RWPE2 (cell line): ENCODE data around the gene NUBPL.
A peak's percentile ranks its signal among the peaks of the same experiment; 100 is the strongest.

Experiments
- ATAC-seq: fragments of 200-7000 bp; cut with Tn5 transposase; 3 replicates; pipeline ENCODE4 v1.9.1; 2021; ENCODE audit warnings: low read depth
- DNase-seq: peaks from one replicate; pipeline ENCODE4 v3.0.0-alpha.2; 2020; ENCODE audit warnings: low spot score
- H3K27ac ChIP-seq: fragments of 450-650 bp; 2 replicates; pipeline ENCODE4 v1.5.1; 2017; ENCODE audit warnings: mild to moderate bottlenecking; ENCODE audit not compliant: poor library complexity, severe bottlenecking
- H3K27me3 ChIP-seq: fragments of 250-450 bp; sonication (Bioruptor Pico); 2 replicates; pipeline ENCODE4 v1.5.1; 2021; ENCODE audit warnings: mild to moderate bottlenecking, moderate library complexity; ENCODE audit not compliant: insufficient read depth, poor library complexity, severe bottlenecking
- H3K36me3 ChIP-seq: fragments of 250-450 bp; sonication (Bioruptor Pico); 2 replicates; pipeline ENCODE4 v1.5.1; 2020; ENCODE audit warnings: low read depth, mild to moderate bottlenecking, moderate library complexity
- H3K4me1 ChIP-seq: fragments of 250-450 bp; sonication (Bioruptor Pico); 2 replicates; pipeline ENCODE4 v1.5.1; 2021; ENCODE audit warnings: mild to moderate bottlenecking, moderate library complexity; ENCODE audit not compliant: insufficient read depth, poor library complexity, severe bottlenecking
- H3K4me3 ChIP-seq: fragments of 250-450 bp; sonication (Bioruptor Pico); 2 replicates; pipeline ENCODE4 v1.5.1; 2021; ENCODE audit warnings: mild to moderate bottlenecking, moderate library complexity; ENCODE audit not compliant: severe bottlenecking
- H3K9me3 ChIP-seq: fragments of 250-450 bp; sonication (Bioruptor Pico); 2 replicates; pipeline ENCODE4 v1.5.1; 2021; ENCODE audit warnings: mild to moderate bottlenecking, moderate library complexity; ENCODE audit not compliant: severe bottlenecking
- CTCF ChIP-seq: fragments of 450-650 bp; IDR thresholded peaks from one replicate; pipeline ENCODE4 v1.5.1; 2017; ENCODE audit warnings: mild to moderate bottlenecking, moderate library complexity; ENCODE audit not compliant: poor library complexity, severe bottlenecking

NUBPL gene

GRCh38 chr14:31766315-31766892, 205.2 kb downstream of the NUBPL start:
- Histone ChIP-seq H3K4me3 (no peak overlapping the region), H3K9me3 (no peaks in the 10 kb centered on the region), H3K27me3 (no peaks in the 10 kb centered on the region), H3K27ac (no peak overlapping the region), H3K4me1 (peaks cover 11% of the 10 kb centered on the region), H3K36me3 (no peaks in the 10 kb centered on the region)
- TF ChIP-seq CTCF = no peak
- no peak for DNase-seq
- no peak for ATAC-seq

GRCh38 chr14:31768355-31768754, 207.2 kb downstream of the NUBPL start:
- Histone ChIP-seq H3K27me3 (no peaks in the 10 kb centered on the region), H3K4me3 (no peak overlapping the region), H3K4me1 (peaks cover 11% of the 10 kb centered on the region), H3K27ac (no peak overlapping the region), H3K36me3 (no peaks in the 10 kb centered on the region), H3K9me3 (no peaks in the 10 kb centered on the region)
- no peak for TF ChIP-seq CTCF
- DNase-seq (no peak), ATAC-seq (no peak)

DNA sequence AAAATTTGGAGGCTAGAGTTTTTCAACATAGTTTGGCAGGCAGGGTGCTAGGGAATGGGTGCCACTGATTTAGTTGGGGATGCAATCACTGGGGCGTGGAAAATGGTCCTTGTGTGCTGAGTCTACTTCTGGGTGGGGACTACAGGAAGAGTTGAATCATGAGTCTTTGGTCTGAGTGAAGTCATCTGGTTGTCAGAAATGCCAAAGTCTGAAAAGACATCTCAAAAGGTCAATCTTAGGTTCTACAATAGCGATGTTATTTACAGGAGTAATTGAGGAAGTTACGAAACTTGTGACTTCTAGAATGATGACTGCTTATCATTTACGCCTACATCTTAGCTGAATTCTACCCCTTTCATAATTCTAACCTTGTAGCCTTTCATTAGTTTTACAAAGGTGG, 209.1 kb downstream of the NUBPL start:
- Histone ChIP-seq H3K36me3 (no peaks in the 10 kb centered on the region), H3K4me1 (peaks cover 11% of the 10 kb centered on the region), H3K4me3 (no peak overlapping the region), H3K27ac (no peak overlapping the region), H3K9me3 (no peaks in the 10 kb centered on the region), H3K27me3 (no peaks in the 10 kb centered on the region)
- peak; percentile 70; the same call in 2 of the 3 replicates for ATAC-seq
- no peak for DNase-seq
- TF ChIP-seq CTCF = no peak

GRCh38 chr14:31774567-31774966, 213.4 kb downstream of the NUBPL start:
- Histone ChIP-seq H3K4me1 (peaks cover 10% of the 10 kb centered on the region), H3K27me3 (no peaks in the 10 kb centered on the region), H3K9me3 (no peaks in the 10 kb centered on the region), H3K27ac (no peak overlapping the region), H3K4me3 (no peak overlapping the region), H3K36me3 (no peaks in the 10 kb centered on the region)
- ATAC-seq (no peak), DNase-seq (no peak)
- no peak for TF ChIP-seq CTCF

- H3K9me3 ChIP-seq = peaks cover 22% of the 10 kb centered on the region
- DNase-seq (no peak), ATAC-seq (no peak)
- H3K27ac ChIP-seq = no peak overlapping the region
- no peaks in the 10 kb centered on the region for H3K4me1 ChIP-seq
- H3K36me3 ChIP-seq = 0 out of 2 replicates have a peak, but pooled peaks cover 8% of the 10 kb centered on the region
- no peaks in the 10 kb centered on the region for H3K27me3 ChIP-seq
- no peak overlapping the region for H3K4me3 ChIP-seq
- TF ChIP-seq CTCF = no peak
These were observed 216.1 kb downstream of the NUBPL start for GRCh38 chr14:31777312-31777711.
